KMS-11 (cell line): Measurements from ENCODE around the gene NCKAP5.

ENCODE experiments used
- H2AFZ ChIP-seq: fragments of 200-600 bp; sonication (generic); 2 replicates; pipeline ENCODE4 v1.6.1; 2016; ENCODE audit warnings: antibody characterized with exemption, mixed run types, low read depth
- H3K27ac ChIP-seq: fragments of 200-600 bp; sonication (generic); 2 replicates; pipeline ENCODE4 v1.6.1; 2016; ENCODE audit warnings: mild to moderate bottlenecking, mixed run types
- H3K27me3 ChIP-seq: fragments of 200-600 bp; sonication (generic); 2 replicates; pipeline ENCODE4 v1.6.1; 2017; ENCODE audit warnings: mild to moderate bottlenecking, low read depth, mixed run types, moderate library complexity; ENCODE audit not compliant: insufficient read depth
- H3K36me3 ChIP-seq: fragments of 200-600 bp; sonication (generic); 2 replicates; pipeline ENCODE4 v1.6.1; 2017; ENCODE audit warnings: mild to moderate bottlenecking, mixed run types; ENCODE audit not compliant: insufficient read depth
- H3K4me1 ChIP-seq: fragments of 200-600 bp; sonication (generic); 2 replicates; pipeline ENCODE4 v1.6.1; 2016; ENCODE audit warnings: mild to moderate bottlenecking, low read depth, mixed run types; ENCODE audit not compliant: poor library complexity, severe bottlenecking
- H3K4me2 ChIP-seq: fragments of 200-600 bp; sonication (generic); 2 replicates; pipeline ENCODE4 v1.7.0; 2016; ENCODE audit warnings: mild to moderate bottlenecking, mixed run types
- H3K4me3 ChIP-seq: fragments of 200-600 bp; sonication (generic); IDR thresholded peaks from 2 replicates; pipeline ENCODE4 v1.6.1; 2017; ENCODE audit warnings: low read depth, low read length, mixed read lengths; ENCODE audit not compliant: insufficient read depth
- H3K79me2 ChIP-seq: fragments of 200-600 bp; sonication (generic); 2 replicates; pipeline ENCODE4 v1.6.1; 2016; ENCODE audit warnings: low read depth, mixed run types; ENCODE audit not compliant: insufficient read depth
- H3K9ac ChIP-seq: fragments of 200-600 bp; sonication (generic); 2 replicates; pipeline ENCODE4 v1.6.1; 2016; ENCODE audit warnings: mild to moderate bottlenecking, mixed run types
- H4K20me1 ChIP-seq: fragments of 200-600 bp; sonication (generic); 2 replicates; pipeline ENCODE4 v1.6.1; 2016; ENCODE audit warnings: mild to moderate bottlenecking, mixed run types; ENCODE audit not compliant: insufficient read depth
- TF ChIP-seq, protein P1 (sequence below): fragments of 200-600 bp; sonication (generic); conservative IDR thresholded peaks from 2 replicates; pipeline ENCODE4 v1.6.1; 2017; ENCODE audit warnings: low read depth, mild to moderate bottlenecking, antibody characterized with exemption, low read length, moderate library complexity, mixed read lengths

Gene NCKAP5

DNA sequence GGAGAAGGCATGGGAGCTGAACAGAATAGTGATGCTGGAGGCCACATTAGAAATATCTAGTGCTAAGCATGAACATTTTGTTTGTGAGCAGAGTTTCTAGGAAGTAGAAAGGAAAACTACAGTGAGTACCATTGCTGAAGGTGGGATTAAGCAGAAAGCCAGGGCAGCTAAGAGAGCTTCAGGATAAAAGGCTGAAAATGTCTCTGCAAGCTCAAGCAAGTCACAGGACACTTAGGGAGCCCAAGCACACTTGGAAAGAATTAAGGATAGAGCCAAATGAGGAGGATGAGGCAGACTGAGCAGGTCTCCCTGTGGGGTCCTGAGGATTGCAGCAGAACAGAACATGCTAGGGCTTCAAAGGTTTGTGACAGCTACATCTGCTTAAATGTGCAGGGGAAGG is 817.7 kb downstream of the NCKAP5 start:
- Histone ChIP-seq H4K20me1 (no peaks in the 10 kb centered on the region), H3K9ac (no peak overlapping the region), H2AFZ (no peak overlapping the region), H3K4me1 (no peaks in the 10 kb centered on the region), H3K27me3 (no peaks in the 10 kb centered on the region), H3K27ac (no peak overlapping the region), H3K36me3 (no peaks in the 10 kb centered on the region), H3K4me2 (no peak overlapping the region), H3K79me2 (no peaks in the 10 kb centered on the region), H3K4me3 (no peak overlapping the region)
- TF ChIP-seq, protein P1, sequence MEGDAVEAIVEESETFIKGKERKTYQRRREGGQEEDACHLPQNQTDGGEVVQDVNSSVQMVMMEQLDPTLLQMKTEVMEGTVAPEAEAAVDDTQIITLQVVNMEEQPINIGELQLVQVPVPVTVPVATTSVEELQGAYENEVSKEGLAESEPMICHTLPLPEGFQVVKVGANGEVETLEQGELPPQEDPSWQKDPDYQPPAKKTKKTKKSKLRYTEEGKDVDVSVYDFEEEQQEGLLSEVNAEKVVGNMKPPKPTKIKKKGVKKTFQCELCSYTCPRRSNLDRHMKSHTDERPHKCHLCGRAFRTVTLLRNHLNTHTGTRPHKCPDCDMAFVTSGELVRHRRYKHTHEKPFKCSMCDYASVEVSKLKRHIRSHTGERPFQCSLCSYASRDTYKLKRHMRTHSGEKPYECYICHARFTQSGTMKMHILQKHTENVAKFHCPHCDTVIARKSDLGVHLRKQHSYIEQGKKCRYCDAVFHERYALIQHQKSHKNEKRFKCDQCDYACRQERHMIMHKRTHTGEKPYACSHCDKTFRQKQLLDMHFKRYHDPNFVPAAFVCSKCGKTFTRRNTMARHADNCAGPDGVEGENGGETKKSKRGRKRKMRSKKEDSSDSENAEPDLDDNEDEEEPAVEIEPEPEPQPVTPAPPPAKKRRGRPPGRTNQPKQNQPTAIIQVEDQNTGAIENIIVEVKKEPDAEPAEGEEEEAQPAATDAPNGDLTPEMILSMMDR: no peak

DNA sequence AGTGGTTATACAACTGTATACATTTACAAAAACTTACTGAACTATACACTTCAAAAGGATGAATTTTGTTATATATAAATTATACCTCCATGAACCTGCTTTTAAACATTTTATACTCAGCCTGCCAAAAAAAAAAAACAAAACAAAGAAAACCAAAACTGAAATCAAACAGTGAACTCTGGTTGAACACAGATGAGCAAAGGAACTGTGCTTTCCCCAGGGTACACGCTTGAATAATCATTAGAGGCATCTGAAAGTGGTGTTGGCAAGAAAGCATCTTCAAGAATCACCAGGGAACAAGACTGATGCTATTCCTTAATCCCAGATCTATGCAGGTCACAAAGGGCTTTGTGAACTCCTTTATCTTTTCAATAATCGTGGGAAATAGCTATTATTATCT is 821.2 kb downstream of the NCKAP5 start:
- H3K4me3 ChIP-seq: no peak overlapping the region
- H3K27me3 ChIP-seq: no peaks in the 10 kb centered on the region
- no peak overlapping the region for H3K9ac ChIP-seq
- H3K4me2 ChIP-seq: no peak overlapping the region
- no peaks in the 10 kb centered on the region for H4K20me1 ChIP-seq
- no peaks in the 10 kb centered on the region for H3K4me1 ChIP-seq
- no peaks in the 10 kb centered on the region for H3K79me2 ChIP-seq
- H3K36me3 ChIP-seq: no peaks in the 10 kb centered on the region
- TF ChIP-seq, protein P1: no peak
- H3K27ac ChIP-seq: no peak overlapping the region
- no peak overlapping the region for H2AFZ ChIP-seq

DNA sequence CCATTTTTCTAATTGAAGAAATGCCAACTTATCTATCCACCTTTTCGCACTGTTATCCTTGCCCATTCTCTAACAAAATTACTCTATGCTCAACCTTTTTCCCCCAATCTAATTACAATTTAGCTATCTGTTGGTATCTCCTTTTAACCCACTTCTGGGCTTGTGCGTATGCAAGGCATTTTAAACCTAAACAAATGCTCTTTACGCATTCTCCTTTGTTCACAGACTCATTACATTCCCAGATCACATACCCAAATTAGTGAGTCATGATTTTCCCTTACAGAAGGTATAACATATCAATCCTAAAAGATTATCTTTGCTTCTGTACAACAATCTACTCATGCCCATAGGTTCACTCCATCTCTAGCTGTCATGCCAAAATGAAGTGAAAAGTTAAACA is 826.5 kb downstream of the NCKAP5 start:
- Histone ChIP-seq H3K27ac (no peak overlapping the region), H3K4me1 (no peaks in the 10 kb centered on the region), H2AFZ (no peak overlapping the region), H3K4me3 (no peak overlapping the region), H3K36me3 (no peaks in the 10 kb centered on the region), H3K79me2 (no peaks in the 10 kb centered on the region), H3K4me2 (no peak overlapping the region), H3K9ac (no peak overlapping the region), H3K27me3 (no peaks in the 10 kb centered on the region), H4K20me1 (no peaks in the 10 kb centered on the region)
- TF ChIP-seq, protein P1: no peak

DNA sequence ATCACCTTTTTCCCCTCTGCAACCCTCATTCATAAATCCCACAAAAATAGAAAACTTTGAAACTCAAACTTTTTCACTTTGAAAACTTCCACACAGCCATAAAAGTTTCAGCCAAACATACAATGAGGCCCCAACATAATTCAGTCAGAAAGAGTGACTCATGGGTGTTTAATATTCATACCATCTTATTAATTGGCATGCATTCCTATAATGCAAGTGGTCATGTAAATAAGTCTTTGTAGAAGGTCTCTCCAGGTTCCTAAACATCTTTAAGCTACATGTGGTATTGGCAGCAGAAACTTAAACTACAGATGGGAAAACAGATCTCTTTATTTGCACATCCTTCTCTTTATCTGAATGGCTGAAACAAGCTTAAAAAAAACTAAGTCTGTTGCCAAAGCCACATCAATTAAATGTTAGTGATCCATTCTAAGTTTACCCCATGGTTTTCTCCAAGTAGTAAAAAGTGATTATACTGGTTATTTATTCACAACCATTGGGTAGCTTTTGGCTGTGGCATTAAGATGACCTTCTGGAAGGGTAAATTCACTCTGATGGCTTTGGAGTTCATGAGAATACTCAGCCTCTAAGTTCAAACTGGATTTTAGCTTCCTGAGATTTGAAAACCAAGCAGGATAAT is 828.1 kb downstream of the NCKAP5 start:
- Histone ChIP-seq H3K4me1 (no peaks in the 10 kb centered on the region), H3K36me3 (no peaks in the 10 kb centered on the region), H3K4me2 (no peak overlapping the region), H3K27ac (no peak overlapping the region), H3K27me3 (no peaks in the 10 kb centered on the region), H3K79me2 (no peaks in the 10 kb centered on the region), H3K9ac (no peak overlapping the region), H4K20me1 (no peaks in the 10 kb centered on the region), H2AFZ (no peak overlapping the region), H3K4me3 (no peak overlapping the region)
- TF ChIP-seq, protein P1: no peak
